Ascending aorta (tissue), 2 donors: ENCODE measurements around the gene ETV2. TPM values are rescaled to one million over a fixed set of nuclear protein-coding genes. Genes with fewer than 3 reads are reported as not detected.

Experiments
- DNase-seq, 2 donors: peaks; one replicate each; pipeline ENCODE4 v3.0.0-alpha.2; 2019; ENCODE audit warnings: low spot score in 2 of 2
- H3K27ac ChIP-seq, 2 donors: fragments of 200-600 bp; sonication (generic); one replicate each; pipeline ENCODE4 v1.5.1; 2016 to 2017; ENCODE audit warnings: mild to moderate bottlenecking in 1 of 2
- H3K27me3 ChIP-seq: fragments of 200-600 bp; sonication (generic); one replicate; pipeline ENCODE4 v1.5.1; 2017
- H3K36me3 ChIP-seq, 2 donors: fragments of 200-600 bp; sonication (generic); one replicate each; pipeline ENCODE4 v1.5.1; 2016
- H3K4me1 ChIP-seq, 2 donors: fragments of 200-600 bp; sonication (generic); one replicate each; pipeline ENCODE4 v1.5.1; 2016 to 2017; ENCODE audit warnings: mild to moderate bottlenecking in 1 of 2
- H3K4me3 ChIP-seq, 2 donors: fragments of 200-600 bp; sonication (generic); one replicate each; pipeline ENCODE4 v1.5.1; 2016 to 2017; ENCODE audit warnings: mild to moderate bottlenecking in 1 of 2
- H3K9me3 ChIP-seq, 2 donors: fragments of 200-600 bp; sonication (generic); one replicate each; pipeline ENCODE4 v1.5.1; 2016
- intact Hi-C: fragments of 100-400 bp; cut with DNase I; formaldehyde crosslinking; loops from one replicate; pipeline ENCODE4 v1.15.1; 2023
- total RNA-seq: library from RNA; depleted of rRNA; stranded (reverse); fragments of >200 nt; gene quantifications from one replicate; pipeline ENCODE4 v1.1.0, GENCODE V29; 2016
- TF ChIP-seq, protein P1 (sequence below), 3 experiments: fragments of 200-600 bp in 2 of 3; fragments of 450-650 bp in 1 of 3; sonication (generic) in 2 of 3; IDR thresholded peaks; one replicate each; pipeline ENCODE4 v1.5.1; 2016 to 2019; ENCODE audit warnings: antibody characterized with exemption in 3 of 3, mild to moderate bottlenecking in 1 of 3, moderate library complexity in 1 of 3

The ETV2 gene
- total RNA-seq, 1 donor from 2014 or later, result 4.8 TPM

GRCh38 chr19:35613574-35613973 lies 28.0 kb upstream of the ETV2 start:
- H3K9me3 ChIP-seq, result no peaks in the 10 kb centered on the region
- H3K4me3 ChIP-seq, result no peak overlapping the region
- peaks cover 0 to 10% of the 10 kb centered on the region in 2 donors for H3K36me3 ChIP-seq
- H3K27me3 ChIP-seq, result no peaks in the 10 kb centered on the region
- intact Hi-C loops, result loop anchor here (10.0 kb wide), 1 partner anchor 489 kb away; no protein-coding TSS in a partner anchor
- H3K27ac ChIP-seq, result no peak overlapping the region
- TF ChIP-seq, protein P1, sequence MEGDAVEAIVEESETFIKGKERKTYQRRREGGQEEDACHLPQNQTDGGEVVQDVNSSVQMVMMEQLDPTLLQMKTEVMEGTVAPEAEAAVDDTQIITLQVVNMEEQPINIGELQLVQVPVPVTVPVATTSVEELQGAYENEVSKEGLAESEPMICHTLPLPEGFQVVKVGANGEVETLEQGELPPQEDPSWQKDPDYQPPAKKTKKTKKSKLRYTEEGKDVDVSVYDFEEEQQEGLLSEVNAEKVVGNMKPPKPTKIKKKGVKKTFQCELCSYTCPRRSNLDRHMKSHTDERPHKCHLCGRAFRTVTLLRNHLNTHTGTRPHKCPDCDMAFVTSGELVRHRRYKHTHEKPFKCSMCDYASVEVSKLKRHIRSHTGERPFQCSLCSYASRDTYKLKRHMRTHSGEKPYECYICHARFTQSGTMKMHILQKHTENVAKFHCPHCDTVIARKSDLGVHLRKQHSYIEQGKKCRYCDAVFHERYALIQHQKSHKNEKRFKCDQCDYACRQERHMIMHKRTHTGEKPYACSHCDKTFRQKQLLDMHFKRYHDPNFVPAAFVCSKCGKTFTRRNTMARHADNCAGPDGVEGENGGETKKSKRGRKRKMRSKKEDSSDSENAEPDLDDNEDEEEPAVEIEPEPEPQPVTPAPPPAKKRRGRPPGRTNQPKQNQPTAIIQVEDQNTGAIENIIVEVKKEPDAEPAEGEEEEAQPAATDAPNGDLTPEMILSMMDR (IDR thresholded peaks at IDR 0.05), result no peak
- H3K4me1 ChIP-seq, result peaks cover 0 to 8% of the 10 kb centered on the region in 2 donors
- DNase-seq, result no peak

GRCh38 chr19:35615036-35615435 lies 26.5 kb upstream of the ETV2 start:
- Histone ChIP-seq H3K36me3 (peaks cover 0 to 12% of the 10 kb centered on the region in 2 donors), H3K9me3 (no peaks in the 10 kb centered on the region), H3K4me3 (no peak overlapping the region), H3K4me1 (peaks cover 0 to 8% of the 10 kb centered on the region in 2 donors), H3K27me3 (no peaks in the 10 kb centered on the region), H3K27ac (no peak overlapping the region)
- TF ChIP-seq, protein P1 (IDR thresholded peaks at IDR 0.05), result no peak
- DNase-seq, result no peak
- intact Hi-C loops, result loop anchor here (10.0 kb wide), 1 partner anchor 490 kb away; no protein-coding TSS in a partner anchor

- Histone ChIP-seq H3K4me1 (no peaks in the 10 kb centered on the region), H3K36me3 (peaks cover 0 to 21% of the 10 kb centered on the region in 2 donors)
Measured at GRCh38 chr19:35618857-35619256, 22.7 kb upstream of the ETV2 start.

DNA sequence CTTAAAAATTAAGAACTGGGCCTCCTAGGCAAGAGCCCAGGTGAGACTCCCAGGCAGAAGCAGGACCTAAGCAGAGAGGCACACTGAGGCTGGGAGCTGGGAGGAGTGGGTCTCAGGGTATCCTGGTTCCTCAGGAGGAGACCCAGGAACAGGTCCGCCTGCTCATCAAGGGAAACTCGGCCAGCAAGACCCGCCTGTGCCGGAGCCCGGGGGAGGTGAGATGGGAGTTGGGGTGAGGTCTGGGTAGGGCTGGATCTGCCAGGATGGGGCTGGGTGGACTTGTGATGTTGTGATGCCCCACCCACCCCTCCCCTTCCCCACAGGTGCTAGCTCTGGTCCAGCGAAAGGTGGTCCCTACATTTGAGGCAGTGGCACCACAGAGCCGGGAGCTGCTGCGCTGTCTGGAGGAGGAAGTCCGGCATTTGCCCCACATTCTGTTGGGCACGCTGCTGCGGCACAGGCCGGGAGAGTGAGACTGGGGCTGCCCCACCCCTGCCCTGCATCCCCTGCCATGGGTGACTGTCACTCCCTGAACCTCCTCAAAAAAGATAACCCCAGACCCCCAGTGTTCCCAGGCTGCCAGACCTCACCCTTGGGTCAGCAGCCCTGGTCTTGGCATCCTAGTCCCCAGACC lies 22.1 kb upstream of the ETV2 start:
- H3K36me3 ChIP-seq, result peaks cover 0 to 21% of the 10 kb centered on the region in 2 donors
- DNase-seq, result no peak
- no peaks in the 10 kb centered on the region for H3K27me3 ChIP-seq
- H3K27ac ChIP-seq, result no peak overlapping the region
- no peaks in the 10 kb centered on the region for H3K4me1 ChIP-seq
- intact Hi-C loops, result loop anchor here (10.0 kb wide), 1 partner anchor 495 kb away; no protein-coding TSS in a partner anchor
- H3K4me3 ChIP-seq, result no peak overlapping the region
- H3K9me3 ChIP-seq, result no peaks in the 10 kb centered on the region
- TF ChIP-seq, protein P1 (IDR thresholded peaks at IDR 0.05), result no peak

More at GRCh38 chr19:35618857-35619256, 22.7 kb upstream of the ETV2 start:
- H3K4me3 ChIP-seq, result no peak overlapping the region
- no peaks in the 10 kb centered on the region for H3K27me3 ChIP-seq
- intact Hi-C loops, result loop anchor here (10.0 kb wide), 1 partner anchor 494 kb away; no protein-coding TSS in a partner anchor
- TF ChIP-seq, protein P1 (IDR thresholded peaks at IDR 0.05), result no peak
- H3K27ac ChIP-seq, result no peak overlapping the region
- DNase-seq, result no peak
- H3K9me3 ChIP-seq, result no peaks in the 10 kb centered on the region

GRCh38 chr19:35620001-35620400 lies 21.5 kb upstream of the ETV2 start:
- no peaks in the 10 kb centered on the region for H3K4me1 ChIP-seq
- H3K4me3 ChIP-seq, result no peak overlapping the region
- no peaks in the 10 kb centered on the region for H3K9me3 ChIP-seq
- H3K27ac ChIP-seq, result no peak overlapping the region
- intact Hi-C loops, result no loop called here
- DNase-seq, result no peak
- H3K36me3 ChIP-seq, result peaks cover 0 to 20% of the 10 kb centered on the region in 2 donors
- H3K27me3 ChIP-seq, result no peaks in the 10 kb centered on the region
- TF ChIP-seq, protein P1 (IDR thresholded peaks at IDR 0.05), result no peak
